ENCODE data around the gene RBFOX2. TPM values are rescaled to one million over a fixed set of nuclear protein-coding genes. Genes with fewer than 3 reads are reported as not detected.

The RBFOX2 gene
- total and polyA plus RNA-seq, 2 donors (not counting 1 experiment from before 2014, with no cell fraction given), result not detected

DNA sequence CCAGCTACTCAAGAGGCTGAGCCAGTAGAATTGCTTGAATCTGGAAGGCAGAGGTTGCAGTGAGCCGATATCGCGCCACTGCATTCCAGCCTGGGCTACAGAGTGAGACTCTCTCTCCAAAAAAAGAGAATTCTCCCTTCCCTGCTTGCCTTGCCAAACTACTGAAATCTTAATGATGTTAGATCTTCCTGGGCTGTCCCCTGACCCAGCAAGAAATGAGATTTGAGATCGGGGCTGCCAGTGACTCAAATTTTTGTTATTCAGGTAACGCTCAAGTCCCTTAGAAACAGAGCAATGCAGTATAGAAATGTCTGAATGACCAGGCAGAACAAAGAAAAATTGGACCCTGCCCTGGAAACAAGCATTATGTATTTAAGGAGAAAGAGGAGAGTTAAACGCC lies 4.0 kb upstream of the RBFOX2 start:
- WGBS (ENCODE audit: insufficient coverage), result 100% methylated on average over 3 of the region's 6 CpGs
- ATAC-seq (ENCODE audit: low read depth) (no peak), DNase-seq (no peak)
- POLR2A ChIA-PET, result no interaction called here
- H3K4me3 Mint-ChIP-seq, result no peak overlapping the region
- no peaks in the 10 kb centered on the region for H3K9me3 Mint-ChIP-seq (ENCODE audit: insufficient read depth)
- Histone ChIP-seq H3K27ac (ENCODE audit: low read length in 2 of 2) (no peak overlapping the region), H3K9me3 (ENCODE audit: control extremely low read depth in 1 of 3, control insufficient read depth in 2 of 3, insufficient read depth in 1 of 3, low read length in 2 of 3) (peaks cover 0 to 4% (median 0%) of the 10 kb centered on the region in 3 donors), H4K20me1 (ENCODE audit: control insufficient read depth, insufficient read depth, low read length, poor library complexity, severe bottlenecking) (no peaks in the 10 kb centered on the region), H3K36me3 (replicated peaks in 1 of 2; ENCODE audit: control extremely low read depth in 1 of 2, control insufficient read depth in 1 of 2, extremely low read depth in 1 of 2, insufficient read depth in 2 of 2, low read length in 1 of 2) (no peaks in the 10 kb centered on the region), H3K4me2 (replicated peaks; ENCODE audit: low read depth, low read length, poor library complexity, severe bottlenecking) (no peak overlapping the region), H3K79me2 (ENCODE audit: control insufficient read depth, insufficient read depth, low read length) (no peaks in the 10 kb centered on the region), H2AFZ (ENCODE audit: insufficient read depth, low read depth, low read length, poor library complexity, severe bottlenecking) (no peak overlapping the region), H3K4me3 (ENCODE audit: control extremely low read depth in 1 of 5, extremely low read depth in 1 of 5, insufficient read depth in 1 of 5, low read depth in 2 of 5, low read length in 4 of 5) (no peak overlapping the region), H3K27me3 (replicated peaks in 1 of 4; ENCODE audit: control extremely low read depth in 1 of 4, control insufficient read depth in 3 of 4, insufficient read depth in 4 of 4, low read length in 3 of 4) (peaks cover 1 to 68% (median 45%) of the 10 kb centered on the region in 4 experiments), H3K9ac (ENCODE audit: low read length) (no peak overlapping the region), H3K4me1 (ENCODE audit: control insufficient read depth in 2 of 2, insufficient read depth in 2 of 2, low read length in 2 of 2) (peaks cover 14 to 15% of the 10 kb centered on the region in 2 donors)
- intact Hi-C loops (cut with micrococcal nuclease), result no loop called here
- H3K27ac Mint-ChIP-seq, result no peak overlapping the region
- H3K27me3 Mint-ChIP-seq, result peaks cover 65% of the 10 kb centered on the region
- CTCF ChIA-PET, result no interaction called here
- peaks cover 13% of the 10 kb centered on the region for H3K4me1 Mint-ChIP-seq
- TF ChIP-seq, protein P1, sequence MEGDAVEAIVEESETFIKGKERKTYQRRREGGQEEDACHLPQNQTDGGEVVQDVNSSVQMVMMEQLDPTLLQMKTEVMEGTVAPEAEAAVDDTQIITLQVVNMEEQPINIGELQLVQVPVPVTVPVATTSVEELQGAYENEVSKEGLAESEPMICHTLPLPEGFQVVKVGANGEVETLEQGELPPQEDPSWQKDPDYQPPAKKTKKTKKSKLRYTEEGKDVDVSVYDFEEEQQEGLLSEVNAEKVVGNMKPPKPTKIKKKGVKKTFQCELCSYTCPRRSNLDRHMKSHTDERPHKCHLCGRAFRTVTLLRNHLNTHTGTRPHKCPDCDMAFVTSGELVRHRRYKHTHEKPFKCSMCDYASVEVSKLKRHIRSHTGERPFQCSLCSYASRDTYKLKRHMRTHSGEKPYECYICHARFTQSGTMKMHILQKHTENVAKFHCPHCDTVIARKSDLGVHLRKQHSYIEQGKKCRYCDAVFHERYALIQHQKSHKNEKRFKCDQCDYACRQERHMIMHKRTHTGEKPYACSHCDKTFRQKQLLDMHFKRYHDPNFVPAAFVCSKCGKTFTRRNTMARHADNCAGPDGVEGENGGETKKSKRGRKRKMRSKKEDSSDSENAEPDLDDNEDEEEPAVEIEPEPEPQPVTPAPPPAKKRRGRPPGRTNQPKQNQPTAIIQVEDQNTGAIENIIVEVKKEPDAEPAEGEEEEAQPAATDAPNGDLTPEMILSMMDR (IDR thresholded peaks at IDR 0.05), result no peak
- TF ChIP-seq EZH2 (IDR thresholded peaks at IDR 0.05; ENCODE audit: borderline replicate concordance, insufficient read depth, low read depth, low read length, poor library complexity, severe bottlenecking), result no peak

DNA sequence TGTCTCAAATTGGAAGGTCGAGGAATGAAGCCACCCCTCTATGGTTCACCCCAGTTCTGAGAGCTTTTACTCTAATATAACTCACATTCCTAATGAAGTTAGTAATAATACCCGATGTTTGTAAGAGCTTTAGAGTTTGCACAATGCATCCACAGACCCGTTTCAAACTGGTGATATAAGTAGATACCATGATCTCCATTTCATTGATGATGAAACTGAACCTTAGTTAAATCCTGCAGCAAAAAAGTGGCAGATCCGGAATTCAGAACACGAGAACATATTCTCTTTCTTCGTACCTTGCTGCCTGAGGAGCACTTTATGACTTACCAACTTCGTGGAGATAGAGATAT lies 757 bp upstream of the RBFOX2 start:
- DNase-seq, result no peak
- H3K27me3 ChIP-seq (replicated peaks in 1 of 4; ENCODE audit: control extremely low read depth in 1 of 4, control insufficient read depth in 3 of 4, insufficient read depth in 4 of 4, low read length in 3 of 4), result peaks cover 1 to 71% (median 54%) of the 10 kb centered on the region in 4 experiments
- peak overlapping the region; percentile 71 for H2AFZ ChIP-seq (ENCODE audit: insufficient read depth, low read depth, low read length, poor library complexity, severe bottlenecking)
- H3K27ac ChIP-seq (ENCODE audit: low read length in 2 of 2), result no peak overlapping the region
- H4K20me1 ChIP-seq (ENCODE audit: control insufficient read depth, insufficient read depth, low read length, poor library complexity, severe bottlenecking), result no peaks in the 10 kb centered on the region
- no peak for ATAC-seq (ENCODE audit: low read depth)
- no peaks in the 10 kb centered on the region for H3K36me3 ChIP-seq (replicated peaks in 1 of 2; ENCODE audit: control extremely low read depth in 1 of 2, control insufficient read depth in 1 of 2, extremely low read depth in 1 of 2, insufficient read depth in 2 of 2, low read length in 1 of 2)
- H3K4me1 ChIP-seq (ENCODE audit: control insufficient read depth in 2 of 2, insufficient read depth in 2 of 2, low read length in 2 of 2), result peaks cover 15 to 23% of the 10 kb centered on the region in 2 donors
- H3K9me3 ChIP-seq (ENCODE audit: control extremely low read depth in 1 of 3, control insufficient read depth in 2 of 3, insufficient read depth in 1 of 3, low read length in 2 of 3), result no peaks in the 10 kb centered on the region
- H3K4me3 ChIP-seq (ENCODE audit: control extremely low read depth in 1 of 5, extremely low read depth in 1 of 5, insufficient read depth in 1 of 5, low read depth in 2 of 5, low read length in 4 of 5), result peak overlapping the region in 4 of 5 experiments; percentile 36 to 62 (median 52)
- no peak overlapping the region for H3K27ac Mint-ChIP-seq
- peak overlapping the region; percentile 91 for H3K4me2 ChIP-seq (replicated peaks; ENCODE audit: low read depth, low read length, poor library complexity, severe bottlenecking)
- no peak for TF ChIP-seq EZH2 (IDR thresholded peaks at IDR 0.05; ENCODE audit: borderline replicate concordance, insufficient read depth, low read depth, low read length, poor library complexity, severe bottlenecking)
- TF ChIP-seq, protein P1 (IDR thresholded peaks at IDR 0.05), result no peak
- no peaks in the 10 kb centered on the region for H3K9me3 Mint-ChIP-seq (ENCODE audit: insufficient read depth)
- ChIA-PET CTCF (no interaction called here), POLR2A (interaction anchor here (0.7 kb wide), 1 partner anchor 208 kb away, joined by 3 read pairs; no protein-coding TSS in a partner anchor)
- H3K9ac ChIP-seq (ENCODE audit: low read length), result peak overlapping the region; percentile 62
- 44% methylated on average over 3 of the region's 7 CpGs for WGBS (ENCODE audit: insufficient coverage)
- intact Hi-C loops (cut with micrococcal nuclease), result no loop called here
- peaks cover 64% of the 10 kb centered on the region for H3K27me3 Mint-ChIP-seq
- peaks cover 15% of the 10 kb centered on the region for H3K4me1 Mint-ChIP-seq
- no peaks in the 10 kb centered on the region for H3K79me2 ChIP-seq (ENCODE audit: control insufficient read depth, insufficient read depth, low read length)
- H3K4me3 Mint-ChIP-seq, result peak overlapping the region; percentile 86

All from B cell (primary cell).